ENCODE data around the gene SPATA24. TPM values are rescaled to one million over a fixed set of nuclear protein-coding genes. Genes with fewer than 3 reads are reported as not detected.

The SPATA24 gene
- total and polyA plus RNA-seq, 2 of the 8 experiments (the other 6 are each of a cell fraction or from before 2014, with no cell fraction given): 5.8 to 9.4 TPM

DNA sequence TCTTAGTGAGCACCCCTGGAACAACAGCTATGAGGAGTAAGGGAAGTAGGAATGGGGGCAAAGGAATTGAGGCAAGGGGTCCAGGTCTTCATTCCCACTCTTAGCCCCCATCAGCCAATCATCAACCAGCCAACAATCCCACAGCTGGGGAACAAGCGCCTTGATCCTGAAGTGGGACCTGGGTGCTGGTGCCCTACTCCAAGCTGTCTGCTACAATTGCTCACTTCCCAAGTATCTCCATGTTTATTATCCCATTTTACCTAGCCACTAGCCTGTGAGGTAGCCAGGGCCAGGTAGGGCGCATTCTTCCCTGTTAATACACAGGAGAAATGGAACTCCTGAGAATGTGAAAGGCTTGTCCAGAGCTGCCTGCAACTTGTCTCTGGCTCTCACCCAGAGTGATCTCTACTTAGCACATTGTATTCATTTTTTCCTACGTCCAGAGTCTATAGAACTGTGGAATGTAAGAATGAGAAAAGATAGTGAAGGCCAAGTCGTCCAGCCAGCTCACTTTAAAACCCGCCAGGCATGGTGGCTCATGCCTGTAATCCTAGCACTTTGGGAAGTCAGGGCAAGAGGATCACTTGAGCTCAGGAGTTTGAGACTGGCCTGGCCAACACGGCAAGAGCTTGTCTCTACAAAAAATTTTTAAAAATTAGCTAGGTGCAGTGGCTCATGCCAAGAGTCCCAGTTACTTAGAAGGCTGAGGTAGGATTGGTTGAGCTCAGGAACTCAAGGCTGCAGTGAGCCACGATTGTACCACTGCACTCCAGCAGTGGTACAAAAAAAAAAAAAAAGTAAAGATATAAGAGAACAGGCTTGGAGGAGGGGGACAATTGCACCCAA, 41.7 kb upstream of the SPATA24 start (continued):
- TF ChIP-seq FOSL1 (IDR thresholded peaks at IDR 0.05; ENCODE audit: insufficient read depth, low read depth, low read length) (no peak), CTBP2 (IDR thresholded peaks at IDR 0.05; ENCODE audit: borderline replicate concordance, insufficient read depth, insufficient read length, low read length) (no peak), TCF12 (IDR thresholded peaks at IDR 0.05; ENCODE audit: low read depth, low read length) (no peak), SIRT6 (IDR thresholded peaks at IDR 0.05; ENCODE audit: low read length) (no peak), GTF2F1 (IDR thresholded peaks at IDR 0.05; ENCODE audit: borderline replicate concordance, low read depth, low read length) (no peak), HDAC6 (IDR thresholded peaks at IDR 0.05; ENCODE audit: low read depth, low read length) (no peak), NRF1 (IDR thresholded peaks at IDR 0.05; ENCODE audit: low read depth, low read length) (no peak), TAF7 (optimal IDR thresholded peaks at IDR 0.05; ENCODE audit: borderline replicate concordance, low read depth, low read length) (no peak), SUZ12 (IDR thresholded peaks at IDR 0.05; ENCODE audit: low read length) (no peak)
- TF ChIP-seq, protein P1, sequence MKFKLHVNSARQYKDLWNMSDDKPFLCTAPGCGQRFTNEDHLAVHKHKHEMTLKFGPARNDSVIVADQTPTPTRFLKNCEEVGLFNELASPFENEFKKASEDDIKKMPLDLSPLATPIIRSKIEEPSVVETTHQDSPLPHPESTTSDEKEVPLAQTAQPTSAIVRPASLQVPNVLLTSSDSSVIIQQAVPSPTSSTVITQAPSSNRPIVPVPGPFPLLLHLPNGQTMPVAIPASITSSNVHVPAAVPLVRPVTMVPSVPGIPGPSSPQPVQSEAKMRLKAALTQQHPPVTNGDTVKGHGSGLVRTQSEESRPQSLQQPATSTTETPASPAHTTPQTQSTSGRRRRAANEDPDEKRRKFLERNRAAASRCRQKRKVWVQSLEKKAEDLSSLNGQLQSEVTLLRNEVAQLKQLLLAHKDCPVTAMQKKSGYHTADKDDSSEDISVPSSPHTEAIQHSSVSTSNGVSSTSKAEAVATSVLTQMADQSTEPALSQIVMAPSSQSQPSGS (IDR thresholded peaks at IDR 0.05; ENCODE audit: low read length): no peak

Measured in H1 (cell line).